Sigmoid colon (tissue), 3 donors: Measurements from ENCODE around the gene SNAP47.

Experiments used
- POLR2A ChIP-seq, 2 donors: fragments of 450-650 bp; IDR thresholded peaks; one replicate each; pipeline ENCODE4 v1.6.1; 2016; ENCODE audit warnings: antibody characterized with exemption in 2 of 2, mild to moderate bottlenecking in 2 of 2, moderate library complexity in 2 of 2
- TF ChIP-seq, protein P1 (sequence below), 4 experiments: fragments of 450-650 bp in 3 of 4; fragments of 200-600 bp in 1 of 4; IDR thresholded peaks; one replicate each; pipeline ENCODE4 v1.5.1; 2016 to 2019; ENCODE audit warnings: antibody characterized with exemption in 4 of 4, mild to moderate bottlenecking in 3 of 4, moderate library complexity in 2 of 4

DNA sequence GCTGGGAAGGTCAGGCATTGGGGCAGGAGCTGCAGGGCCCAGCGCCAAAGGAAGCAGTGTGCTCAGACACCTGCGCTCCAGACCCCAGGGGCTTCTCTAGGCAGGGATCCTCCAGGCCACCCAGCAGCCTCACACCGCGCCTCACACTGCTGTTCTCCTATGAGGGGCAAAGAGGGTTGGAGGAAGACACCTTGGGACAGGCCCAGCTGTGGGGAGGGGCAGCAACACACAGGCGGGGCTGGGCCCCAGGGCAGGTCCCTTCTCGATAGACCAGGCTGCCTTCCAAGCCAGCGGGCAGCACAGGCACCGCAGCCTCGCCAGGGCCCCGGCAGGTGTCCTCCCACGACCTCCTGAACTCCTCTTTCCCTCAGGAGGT is 59.6 kb downstream of the SNAP47 start:
- TF ChIP-seq, protein P1, sequence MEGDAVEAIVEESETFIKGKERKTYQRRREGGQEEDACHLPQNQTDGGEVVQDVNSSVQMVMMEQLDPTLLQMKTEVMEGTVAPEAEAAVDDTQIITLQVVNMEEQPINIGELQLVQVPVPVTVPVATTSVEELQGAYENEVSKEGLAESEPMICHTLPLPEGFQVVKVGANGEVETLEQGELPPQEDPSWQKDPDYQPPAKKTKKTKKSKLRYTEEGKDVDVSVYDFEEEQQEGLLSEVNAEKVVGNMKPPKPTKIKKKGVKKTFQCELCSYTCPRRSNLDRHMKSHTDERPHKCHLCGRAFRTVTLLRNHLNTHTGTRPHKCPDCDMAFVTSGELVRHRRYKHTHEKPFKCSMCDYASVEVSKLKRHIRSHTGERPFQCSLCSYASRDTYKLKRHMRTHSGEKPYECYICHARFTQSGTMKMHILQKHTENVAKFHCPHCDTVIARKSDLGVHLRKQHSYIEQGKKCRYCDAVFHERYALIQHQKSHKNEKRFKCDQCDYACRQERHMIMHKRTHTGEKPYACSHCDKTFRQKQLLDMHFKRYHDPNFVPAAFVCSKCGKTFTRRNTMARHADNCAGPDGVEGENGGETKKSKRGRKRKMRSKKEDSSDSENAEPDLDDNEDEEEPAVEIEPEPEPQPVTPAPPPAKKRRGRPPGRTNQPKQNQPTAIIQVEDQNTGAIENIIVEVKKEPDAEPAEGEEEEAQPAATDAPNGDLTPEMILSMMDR (IDR thresholded peaks at IDR 0.05), result no peak
- TF ChIP-seq POLR2A (IDR thresholded peaks at IDR 0.05), result no peak
